K562 (cell line): Measurements from ENCODE around the gene ZNF581. TPM values are rescaled to one million over a fixed set of nuclear protein-coding genes. Genes with fewer than 3 reads are reported as not detected.

Source experiments
- BRD9 ChIP-seq: fragments of 450-650 bp; IDR thresholded peaks from 2 replicates; pipeline ENCODE4 v1.6.1; 2018; ENCODE audit warnings: low read depth; ENCODE audit not compliant: partially characterized antibody
- C11orf30 ChIP-seq: fragments of 450-650 bp; IDR thresholded peaks from 2 replicates; pipeline ENCODE4 v1.6.1; 2016; ENCODE audit warnings: low read depth, mild to moderate bottlenecking
- CBFA2T2 ChIP-seq: fragments of 450-650 bp; conservative IDR thresholded peaks from 2 replicates; pipeline ENCODE4 v1.6.1; 2017; ENCODE audit warnings: mild to moderate bottlenecking
- CBFA2T3 ChIP-seq: fragments of 450-650 bp; IDR thresholded peaks from 2 replicates; pipeline ENCODE4 v1.6.1; 2017
- CSDE1 ChIP-seq, 2 experiments: fragments of 450-650 bp; IDR thresholded peaks; 2 replicates each; pipeline ENCODE4 v1.6.1; 2016; ENCODE audit warnings: mild to moderate bottlenecking in 1 of 2
- DACH1 ChIP-seq: fragments of 450-650 bp; IDR thresholded peaks from 2 replicates; pipeline ENCODE4 v1.6.1; 2018; ENCODE audit not compliant: partially characterized antibody
- HOMEZ ChIP-seq: fragments of 250-450 bp; sonication (Bioruptor Pico); IDR thresholded peaks from 2 replicates; pipeline ENCODE4 v1.4.0; 2020; ENCODE audit warnings: mild to moderate bottlenecking, moderate library complexity
- JUND ChIP-seq, 2 experiments: IDR thresholded peaks; 2 replicates in 1 of 2; 3 replicates in 1 of 2; pipeline ENCODE4 v1.6.1; 2011; ENCODE audit warnings: borderline replicate concordance in 2 of 2, low read depth in 2 of 2, low read length in 2 of 2, improper control_type of control experiment in 1 of 2, missing biosample characterization in 1 of 2, missing genetic modification characterization in 1 of 2, missing genetic modification reagents in 1 of 2
- KLF13 ChIP-seq: fragments of 450-650 bp; IDR thresholded peaks from 2 replicates; pipeline ENCODE4 v1.6.1; 2016; ENCODE audit warnings: missing genetic modification characterization, low read depth, mild to moderate bottlenecking, missing compliant biosample characterization, moderate library complexity, borderline replicate concordance
- MCM7 ChIP-seq, 2 experiments: fragments of 450-650 bp; IDR thresholded peaks; 2 replicates each; pipeline ENCODE4 v1.6.1; 2016 to 2018
- NFIX ChIP-seq: fragments of 250-450 bp; sonication (Bioruptor Pico); IDR thresholded peaks from 2 replicates; pipeline ENCODE4 v1.4.0; 2020; ENCODE audit warnings: low read depth, mild to moderate bottlenecking, moderate library complexity
- SMAD4 ChIP-seq: fragments of 250-450 bp; sonication (Bioruptor Pico); conservative IDR thresholded peaks from 2 replicates; pipeline ENCODE4 v1.8.0; 2021; ENCODE audit warnings: inconsistent platforms, mild to moderate bottlenecking, moderate library complexity
- SOX6 ChIP-seq: fragments of 450-650 bp; IDR thresholded peaks from 2 replicates; pipeline ENCODE4 v1.6.1; 2014; ENCODE audit warnings: mild to moderate bottlenecking
- TAF1 ChIP-seq: IDR thresholded peaks from 2 replicates; pipeline ENCODE4 v1.6.1; 2011; ENCODE audit warnings: mild to moderate bottlenecking, low read length, moderate library complexity; ENCODE audit not compliant: insufficient read depth, control insufficient read depth, severe bottlenecking; ENCODE audit errors: extremely low read depth
- TAF9B ChIP-seq: fragments of 450-650 bp; IDR thresholded peaks from 2 replicates; pipeline ENCODE4 v1.6.1; 2018; ENCODE audit warnings: mild to moderate bottlenecking; ENCODE audit not compliant: partially characterized antibody
- ZNF518B ChIP-seq: fragments of 250-450 bp; sonication (Bioruptor Pico); IDR thresholded peaks from 2 replicates; pipeline ENCODE4 v1.5.0; 2021; ENCODE audit warnings: mild to moderate bottlenecking, moderate library complexity
- polyA plus RNA-seq, 8 experiments: library from polyadenylated mRNA; depleted of rRNA in 4 of 8; stranded (reverse) in 5 of 8; unstranded in 3 of 8; fragments of >200 nt; fragmentation: Nextera tagmentation in 2 of 8; fragmentation: Illumina TruSeq in 1 of 8; extraction: Ambion mirVana in 2 of 8; extraction: Trizol in 1 of 8; gene quantifications; 2 replicates each; pipeline versions ENCODE4 v1.2.1 to v1.2.3, GENCODE V29; 2011 to 2014; ENCODE audit warnings: inconsistent platforms in 1 of 8, missing spikeins in 1 of 8
- total RNA-seq, 7 experiments: library from RNA; depleted of rRNA in 6 of 7; stranded (reverse); fragments of >200 nt in 6 of 7; fragmentation: Illumina TruSeq in 2 of 7; extraction: Trizol in 2 of 7; gene quantifications; 2 replicates each; pipeline versions ENCODE4 v1.2.1 to v1.2.3, GENCODE V29; 2011 to 2021; ENCODE audit warnings: low replicate concordance in 1 of 7
- TF ChIP-seq, protein P1 (sequence below): fragments of 250-450 bp; sonication (Bioruptor Pico); IDR thresholded peaks from 2 replicates; pipeline ENCODE4 v1.8.0; 2021; ENCODE audit warnings: mild to moderate bottlenecking, moderate library complexity
- TF ChIP-seq, protein P2 (sequence below): fragments of 450-650 bp; IDR thresholded peaks from 2 replicates; pipeline ENCODE4 v1.6.1; 2017; ENCODE audit warnings: mild to moderate bottlenecking, moderate library complexity
- TF ChIP-seq, protein P3 (sequence below): fragments of 200-800 bp; sonication (Bioruptor generic); IDR thresholded peaks from 2 replicates; pipeline ENCODE4 v1.6.1; 2017; ENCODE audit warnings: missing genetic modification characterization, missing compliant biosample characterization

The ZNF581 gene
- total and polyA plus RNA-seq, 9 of the 15 experiments (the other 6 are each of a cell fraction or from before 2014, with no cell fraction given) = 2.4 to 39.4 (median 15.4) TPM

DNA sequence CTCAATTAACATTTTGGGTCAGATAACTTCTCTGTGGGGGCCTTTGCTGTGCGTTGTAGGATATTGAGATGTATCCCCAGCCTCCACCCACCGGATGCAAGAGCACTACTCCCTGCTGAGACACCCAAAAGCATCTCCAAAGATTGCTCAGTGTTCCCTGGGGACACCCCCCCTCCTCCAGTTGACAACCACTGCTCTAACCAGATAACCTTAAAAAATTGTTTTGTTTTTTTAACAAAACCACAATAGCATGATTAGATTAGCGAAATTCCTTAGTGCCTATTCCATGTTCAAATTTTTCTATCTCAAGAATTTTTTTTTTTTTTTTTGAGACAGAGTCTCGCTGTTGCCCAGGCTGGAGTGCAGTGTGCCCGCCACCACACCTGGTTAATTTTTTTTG lies 29.0 kb downstream of the ZNF581 start (continued):
- no peak for TF ChIP-seq ZNF518B (CRISPR knock-in tag)
- TF ChIP-seq CSDE1 (IDR thresholded peaks at IDR 0.05) = no peak
- TF ChIP-seq HOMEZ (CRISPR knock-in tag) = no peak
- TF ChIP-seq, protein P1, sequence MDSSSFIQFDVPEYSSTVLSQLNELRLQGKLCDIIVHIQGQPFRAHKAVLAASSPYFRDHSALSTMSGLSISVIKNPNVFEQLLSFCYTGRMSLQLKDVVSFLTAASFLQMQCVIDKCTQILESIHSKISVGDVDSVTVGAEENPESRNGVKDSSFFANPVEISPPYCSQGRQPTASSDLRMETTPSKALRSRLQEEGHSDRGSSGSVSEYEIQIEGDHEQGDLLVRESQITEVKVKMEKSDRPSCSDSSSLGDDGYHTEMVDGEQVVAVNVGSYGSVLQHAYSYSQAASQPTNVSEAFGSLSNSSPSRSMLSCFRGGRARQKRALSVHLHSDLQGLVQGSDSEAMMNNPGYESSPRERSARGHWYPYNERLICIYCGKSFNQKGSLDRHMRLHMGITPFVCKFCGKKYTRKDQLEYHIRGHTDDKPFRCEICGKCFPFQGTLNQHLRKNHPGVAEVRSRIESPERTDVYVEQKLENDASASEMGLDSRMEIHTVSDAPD (CRISPR knock-in tag) = no peak
- TF ChIP-seq JUND (IDR thresholded peaks at IDR 0.05; ENCODE audit: borderline replicate concordance, low read depth, low read length) = peak; percentile 15; the same call in 1 of the 2 replicates
- no peak for TF ChIP-seq JUND (tag; IDR thresholded peaks at IDR 0.05; ENCODE audit: borderline replicate concordance, low read depth, low read length)
- TF ChIP-seq, protein P2, sequence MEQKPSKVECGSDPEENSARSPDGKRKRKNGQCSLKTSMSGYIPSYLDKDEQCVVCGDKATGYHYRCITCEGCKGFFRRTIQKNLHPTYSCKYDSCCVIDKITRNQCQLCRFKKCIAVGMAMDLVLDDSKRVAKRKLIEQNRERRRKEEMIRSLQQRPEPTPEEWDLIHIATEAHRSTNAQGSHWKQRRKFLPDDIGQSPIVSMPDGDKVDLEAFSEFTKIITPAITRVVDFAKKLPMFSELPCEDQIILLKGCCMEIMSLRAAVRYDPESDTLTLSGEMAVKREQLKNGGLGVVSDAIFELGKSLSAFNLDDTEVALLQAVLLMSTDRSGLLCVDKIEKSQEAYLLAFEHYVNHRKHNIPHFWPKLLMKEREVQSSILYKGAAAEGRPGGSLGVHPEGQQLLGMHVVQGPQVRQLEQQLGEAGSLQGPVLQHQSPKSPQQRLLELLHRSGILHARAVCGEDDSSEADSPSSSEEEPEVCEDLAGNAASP = no peak
- TF ChIP-seq, protein P3, sequence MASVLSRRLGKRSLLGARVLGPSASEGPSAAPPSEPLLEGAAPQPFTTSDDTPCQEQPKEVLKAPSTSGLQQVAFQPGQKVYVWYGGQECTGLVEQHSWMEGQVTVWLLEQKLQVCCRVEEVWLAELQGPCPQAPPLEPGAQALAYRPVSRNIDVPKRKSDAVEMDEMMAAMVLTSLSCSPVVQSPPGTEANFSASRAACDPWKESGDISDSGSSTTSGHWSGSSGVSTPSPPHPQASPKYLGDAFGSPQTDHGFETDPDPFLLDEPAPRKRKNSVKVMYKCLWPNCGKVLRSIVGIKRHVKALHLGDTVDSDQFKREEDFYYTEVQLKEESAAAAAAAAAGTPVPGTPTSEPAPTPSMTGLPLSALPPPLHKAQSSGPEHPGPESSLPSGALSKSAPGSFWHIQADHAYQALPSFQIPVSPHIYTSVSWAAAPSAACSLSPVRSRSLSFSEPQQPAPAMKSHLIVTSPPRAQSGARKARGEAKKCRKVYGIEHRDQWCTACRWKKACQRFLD = peak; percentile 50; the same call in 1 of the 2 replicates
- TF ChIP-seq TAF1 = no peak
- TF ChIP-seq KLF13 (tag) = no peak
- TF ChIP-seq BRD9 = no peak
- no peak for TF ChIP-seq NFIX (CRISPR knock-in tag)
- TF ChIP-seq SOX6 = peak; percentile 52; the same call in 1 of the 2 replicates
- no peak for TF ChIP-seq SMAD4 (CRISPR knock-in tag)
- TF ChIP-seq MCM7 (IDR thresholded peaks at IDR 0.05) = no peak
- TF ChIP-seq TAF9B = no peak
- TF ChIP-seq CBFA2T2 = peak; percentile 60
- TF ChIP-seq CBFA2T3 = peak; percentile 83
- TF ChIP-seq DACH1 = no peak
- no peak for TF ChIP-seq C11orf30
